HepG2 (cell line): ENCODE data around the gene UMOD. TPM values are rescaled to one million over a fixed set of nuclear protein-coding genes. Genes with fewer than 3 reads are reported as not detected.

Experiments used
- HNF1A ChIP-seq, 2 experiments: sonication (generic) in 1 of 2; formaldehyde crosslinking in 1 of 2; IDR thresholded peaks; 2 replicates each; pipeline versions ENCODE4 v1.4.0 to v1.6.1; 2016 to 2020; ENCODE audit warnings: borderline replicate concordance in 1 of 2, low read depth in 1 of 2, mild to moderate bottlenecking in 1 of 2, missing genetic modification reagents in 1 of 2
- IRX3 ChIP-seq: sonication (generic); formaldehyde crosslinking; IDR thresholded peaks from 2 replicates; pipeline ENCODE4 v1.8.1; 2023; ENCODE audit warnings: mild to moderate bottlenecking, low read depth, missing genetic modification reagents, borderline replicate concordance
- MAF1 ChIP-seq: sonication (generic); formaldehyde crosslinking; IDR thresholded peaks from 2 replicates; pipeline ENCODE4 v1.5.0; 2020; ENCODE audit warnings: missing genetic modification reagents, borderline replicate concordance
- SP4 ChIP-seq: sonication (generic); formaldehyde crosslinking; IDR thresholded peaks from 2 replicates; pipeline ENCODE4 v1.8.1; 2023; ENCODE audit warnings: mild to moderate bottlenecking, missing genetic modification reagents
- TARDBP ChIP-seq: sonication (generic); formaldehyde crosslinking; IDR thresholded peaks from 2 replicates; pipeline ENCODE4 v1.8.0; 2022; ENCODE audit warnings: mild to moderate bottlenecking, missing genetic modification reagents
- ZMYM3 ChIP-seq: sonication (generic); formaldehyde crosslinking; IDR thresholded peaks from 2 replicates; pipeline ENCODE4 v1.5.1; 2020; ENCODE audit warnings: mild to moderate bottlenecking, missing genetic modification reagents
- ZNF253 ChIP-seq: sonication (generic); formaldehyde crosslinking; IDR thresholded peaks from 2 replicates; pipeline ENCODE4 v1.8.0; 2022; ENCODE audit warnings: mild to moderate bottlenecking, missing genetic modification reagents, borderline replicate concordance
- ZNF280D ChIP-seq: sonication (generic); formaldehyde crosslinking; IDR thresholded peaks from 2 replicates; pipeline ENCODE4 v1.5.1; 2020; ENCODE audit warnings: mild to moderate bottlenecking, missing genetic modification reagents
- ZNF556 ChIP-seq: sonication (generic); formaldehyde crosslinking; IDR thresholded peaks from 2 replicates; pipeline ENCODE4 v1.4.0; 2020; ENCODE audit warnings: mild to moderate bottlenecking, missing genetic modification reagents, borderline replicate concordance
- polyA plus RNA-seq, 8 experiments: library from polyadenylated mRNA; depleted of rRNA in 3 of 8; stranded (reverse) in 7 of 8; unstranded in 1 of 8; fragments of >200 nt; fragmentation: Illumina TruSeq in 4 of 8; extraction: Trizol in 4 of 8; gene quantifications; 2 replicates each; pipeline versions ENCODE4 v1.2.1 to v1.2.3, GENCODE V29; 2011 to 2016; ENCODE audit warnings: low read depth in 4 of 8, missing spikeins in 1 of 8, mixed read lengths in 1 of 8; ENCODE audit not compliant: insufficient read depth in 1 of 8
- total RNA-seq, 5 experiments: library from RNA; depleted of rRNA; stranded (reverse); fragments of >200 nt; fragmentation: Illumina TruSeq; extraction: Trizol; gene quantifications; 2 replicates each; pipeline ENCODE4 v1.2.3, GENCODE V29; 2016; ENCODE audit warnings: low read depth in 1 of 5
- TF ChIP-seq, protein P1 (sequence below): sonication (generic); formaldehyde crosslinking; IDR thresholded peaks from 2 replicates; pipeline ENCODE4 v1.9.0; 2021; ENCODE audit warnings: mild to moderate bottlenecking, missing genetic modification reagents
- TF ChIP-seq, protein P2 (sequence below): sonication (generic); formaldehyde crosslinking; IDR thresholded peaks from 2 replicates; pipeline ENCODE4 v1.5.1; 2020; ENCODE audit warnings: mild to moderate bottlenecking, moderate library complexity, missing genetic modification reagents

UMOD gene
- total and polyA plus RNA-seq, 2 of the 13 experiments (the other 11 are each of a cell fraction or from before 2014, with no cell fraction given): not detected

GRCh38 chr16:20327444-20328041 lies 25.0 kb downstream of the UMOD start, which contains the start of gene GP2 (continued):
- no peak for TF ChIP-seq HNF1A (IDR thresholded peaks at IDR 0.05; ENCODE audit: low read depth)
- peak; percentile 53; the same call in 1 of the 2 replicates for TF ChIP-seq HNF1A (CRISPR knock-in tag; IDR thresholded peaks at IDR 0.05; ENCODE audit: borderline replicate concordance)
- TF ChIP-seq, protein P1, sequence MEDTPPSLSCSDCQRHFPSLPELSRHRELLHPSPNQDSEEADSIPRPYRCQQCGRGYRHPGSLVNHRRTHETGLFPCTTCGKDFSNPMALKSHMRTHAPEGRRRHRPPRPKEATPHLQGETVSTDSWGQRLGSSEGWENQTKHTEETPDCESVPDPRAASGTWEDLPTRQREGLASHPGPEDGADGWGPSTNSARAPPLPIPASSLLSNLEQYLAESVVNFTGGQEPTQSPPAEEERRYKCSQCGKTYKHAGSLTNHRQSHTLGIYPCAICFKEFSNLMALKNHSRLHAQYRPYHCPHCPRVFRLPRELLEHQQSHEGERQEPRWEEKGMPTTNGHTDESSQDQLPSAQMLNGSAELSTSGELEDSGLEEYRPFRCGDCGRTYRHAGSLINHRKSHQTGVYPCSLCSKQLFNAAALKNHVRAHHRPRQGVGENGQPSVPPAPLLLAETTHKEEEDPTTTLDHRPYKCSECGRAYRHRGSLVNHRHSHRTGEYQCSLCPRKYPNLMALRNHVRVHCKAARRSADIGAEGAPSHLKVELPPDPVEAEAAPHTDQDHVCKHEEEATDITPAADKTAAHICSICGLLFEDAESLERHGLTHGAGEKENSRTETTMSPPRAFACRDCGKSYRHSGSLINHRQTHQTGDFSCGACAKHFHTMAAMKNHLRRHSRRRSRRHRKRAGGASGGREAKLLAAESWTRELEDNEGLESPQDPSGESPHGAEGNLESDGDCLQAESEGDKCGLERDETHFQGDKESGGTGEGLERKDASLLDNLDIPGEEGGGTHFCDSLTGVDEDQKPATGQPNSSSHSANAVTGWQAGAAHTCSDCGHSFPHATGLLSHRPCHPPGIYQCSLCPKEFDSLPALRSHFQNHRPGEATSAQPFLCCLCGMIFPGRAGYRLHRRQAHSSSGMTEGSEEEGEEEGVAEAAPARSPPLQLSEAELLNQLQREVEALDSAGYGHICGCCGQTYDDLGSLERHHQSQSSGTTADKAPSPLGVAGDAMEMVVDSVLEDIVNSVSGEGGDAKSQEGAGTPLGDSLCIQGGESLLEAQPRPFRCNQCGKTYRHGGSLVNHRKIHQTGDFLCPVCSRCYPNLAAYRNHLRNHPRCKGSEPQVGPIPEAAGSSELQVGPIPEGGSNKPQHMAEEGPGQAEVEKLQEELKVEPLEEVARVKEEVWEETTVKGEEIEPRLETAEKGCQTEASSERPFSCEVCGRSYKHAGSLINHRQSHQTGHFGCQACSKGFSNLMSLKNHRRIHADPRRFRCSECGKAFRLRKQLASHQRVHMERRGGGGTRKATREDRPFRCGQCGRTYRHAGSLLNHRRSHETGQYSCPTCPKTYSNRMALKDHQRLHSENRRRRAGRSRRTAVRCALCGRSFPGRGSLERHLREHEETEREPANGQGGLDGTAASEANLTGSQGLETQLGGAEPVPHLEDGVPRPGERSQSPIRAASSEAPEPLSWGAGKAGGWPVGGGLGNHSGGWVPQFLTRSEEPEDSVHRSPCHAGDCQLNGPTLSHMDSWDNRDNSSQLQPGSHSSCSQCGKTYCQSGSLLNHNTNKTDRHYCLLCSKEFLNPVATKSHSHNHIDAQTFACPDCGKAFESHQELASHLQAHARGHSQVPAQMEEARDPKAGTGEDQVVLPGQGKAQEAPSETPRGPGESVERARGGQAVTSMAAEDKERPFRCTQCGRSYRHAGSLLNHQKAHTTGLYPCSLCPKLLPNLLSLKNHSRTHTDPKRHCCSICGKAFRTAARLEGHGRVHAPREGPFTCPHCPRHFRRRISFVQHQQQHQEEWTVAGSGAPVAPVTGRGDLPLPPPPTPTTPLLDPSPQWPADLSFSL (CRISPR knock-in tag): peak; percentile 5; the same call in 1 of the 2 replicates
- TF ChIP-seq IRX3: no peak
- TF ChIP-seq ZMYM3 (CRISPR knock-in tag): peak; percentile 21; the same call in 1 of the 2 replicates
- TF ChIP-seq ZNF556: peak; percentile 76; the same call in 1 of the 2 replicates
- no peak for TF ChIP-seq MAF1 (CRISPR knock-in tag)
- TF ChIP-seq ZNF280D: no peak
- TF ChIP-seq ZNF253 (CRISPR knock-in tag): no peak
- TF ChIP-seq, protein P2, sequence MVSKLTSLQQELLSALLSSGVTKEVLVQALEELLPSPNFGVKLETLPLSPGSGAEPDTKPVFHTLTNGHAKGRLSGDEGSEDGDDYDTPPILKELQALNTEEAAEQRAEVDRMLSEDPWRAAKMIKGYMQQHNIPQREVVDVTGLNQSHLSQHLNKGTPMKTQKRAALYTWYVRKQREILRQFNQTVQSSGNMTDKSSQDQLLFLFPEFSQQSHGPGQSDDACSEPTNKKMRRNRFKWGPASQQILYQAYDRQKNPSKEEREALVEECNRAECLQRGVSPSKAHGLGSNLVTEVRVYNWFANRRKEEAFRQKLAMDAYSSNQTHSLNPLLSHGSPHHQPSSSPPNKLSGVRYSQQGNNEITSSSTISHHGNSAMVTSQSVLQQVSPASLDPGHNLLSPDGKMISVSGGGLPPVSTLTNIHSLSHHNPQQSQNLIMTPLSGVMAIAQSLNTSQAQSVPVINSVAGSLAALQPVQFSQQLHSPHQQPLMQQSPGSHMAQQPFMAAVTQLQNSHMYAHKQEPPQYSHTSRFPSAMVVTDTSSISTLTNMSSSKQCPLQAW (CRISPR knock-in tag): peak; percentile 6; the same call in 1 of the 2 replicates
- TF ChIP-seq TARDBP (CRISPR knock-in tag): peak; percentile 61; the same call in 1 of the 2 replicates
- TF ChIP-seq SP4: no peak
